Activated naive CD8-positive, alpha-beta T cell (primary cell): ENCODE results near the gene MYO5A.
A peak's percentile ranks its signal among the peaks of the same experiment; 100 is the strongest.
"Not testable (repeated sequence)": the region's sequence is repeated elsewhere in the genome, so short reads cannot be mapped to it uniquely, and the experiment has no call there.

Experiments
- H3K27ac Mint-ChIP-seq: one replicate; pipeline ENCODE4 v1.8.0; 2021; ENCODE audit warnings: mixed read lengths
- H3K27me3 Mint-ChIP-seq: one replicate; pipeline ENCODE4 v1.8.0; 2021; ENCODE audit warnings: mixed read lengths
- H3K36me3 Mint-ChIP-seq: one replicate; pipeline ENCODE4 v1.8.0; 2021; ENCODE audit warnings: mixed read lengths
- H3K4me1 Mint-ChIP-seq: one replicate; pipeline ENCODE4 v1.8.0; 2021; ENCODE audit warnings: low read depth, mixed read lengths
- H3K4me3 Mint-ChIP-seq: one replicate; pipeline ENCODE4 v1.8.0; 2021; ENCODE audit warnings: mild to moderate bottlenecking, mixed read lengths
- H3K9me3 Mint-ChIP-seq: one replicate; pipeline ENCODE4 v1.8.0; 2021; ENCODE audit warnings: low read depth, mixed read lengths

The MYO5A gene

DNA sequence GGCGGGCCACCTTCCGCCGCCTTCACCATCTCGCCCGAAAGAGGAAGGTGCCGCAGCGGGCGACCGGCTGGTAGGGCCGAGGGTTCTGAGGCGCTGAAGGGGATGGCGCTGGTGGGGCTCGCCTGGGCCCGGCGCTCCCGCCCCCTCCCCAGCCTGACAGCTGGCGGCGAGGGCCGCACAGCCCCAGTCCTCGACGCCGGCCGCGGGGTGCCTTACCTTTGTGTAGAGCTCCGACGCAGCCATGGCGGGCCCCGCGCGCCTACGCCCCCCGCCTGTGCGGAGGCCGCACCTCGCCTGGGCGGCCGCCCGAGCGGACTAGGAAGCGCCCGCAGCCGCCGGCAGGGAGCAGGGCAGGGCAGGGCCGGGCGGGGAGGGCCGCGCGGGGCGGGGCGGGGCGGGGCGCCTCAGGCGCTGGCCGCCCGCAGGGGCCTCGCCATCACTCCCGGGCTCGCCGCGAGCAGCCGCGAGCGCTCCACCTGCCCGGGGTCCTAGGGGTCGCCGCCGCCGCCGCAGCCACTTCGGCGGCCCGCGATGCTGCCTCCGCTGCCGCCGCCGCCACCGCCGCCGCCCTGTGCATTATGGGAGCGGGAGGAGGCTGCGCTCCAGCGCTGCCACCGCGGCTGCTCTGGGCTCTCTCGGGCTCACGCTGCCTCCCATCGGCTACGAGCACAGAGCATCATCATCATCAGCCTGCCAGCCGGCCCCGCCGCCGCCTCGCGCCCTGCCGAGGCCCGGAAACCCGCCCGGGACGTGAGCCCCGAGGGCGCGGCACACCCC, at the start of gene MYO5A:
Gene MYO5A (minus strand): TSS at position 317 of the 777 bp plus-strand sequence. CDS start 74 bp downstream, at position 243.
- Mint-ChIP-seq H3K9me3 (no peaks in the 10 kb centered on the region), H3K27me3 (no peaks in the 10 kb centered on the region), H3K36me3 (no peaks in the 10 kb centered on the region), H3K4me1 (peaks cover 29% of the 10 kb centered on the region), H3K27ac (peak within 1 kb of the TSS; percentile 87), H3K4me3 (peak within 1 kb of the TSS; percentile 96)

DNA sequence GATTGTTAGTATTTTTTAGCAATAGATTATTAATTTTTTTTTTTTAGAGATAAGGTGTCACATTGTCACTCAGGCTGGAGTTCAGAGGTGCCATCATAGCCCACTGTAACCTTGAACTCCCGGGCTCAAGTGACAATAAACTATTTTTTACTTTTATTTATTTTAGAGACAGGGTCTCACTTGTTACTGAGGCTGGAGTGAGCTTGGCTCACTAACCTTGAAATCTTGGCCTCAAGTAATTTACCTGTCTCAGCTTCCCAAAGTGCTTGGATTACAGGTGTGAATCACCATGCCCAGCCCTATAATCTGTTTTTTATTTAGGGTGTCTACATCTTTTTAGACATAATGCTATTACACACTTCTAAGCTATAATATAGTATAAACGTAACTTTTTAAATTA, 48.0 kb upstream of the MYO5A start:
- no peaks in the 10 kb centered on the region for H3K36me3 Mint-ChIP-seq
- H3K4me3 Mint-ChIP-seq = no peak overlapping the region
- peaks cover 4% of the 10 kb centered on the region for H3K9me3 Mint-ChIP-seq
- H3K27me3 Mint-ChIP-seq = no peaks in the 10 kb centered on the region
- H3K27ac Mint-ChIP-seq = no peak overlapping the region
- no peaks in the 10 kb centered on the region for H3K4me1 Mint-ChIP-seq

DNA sequence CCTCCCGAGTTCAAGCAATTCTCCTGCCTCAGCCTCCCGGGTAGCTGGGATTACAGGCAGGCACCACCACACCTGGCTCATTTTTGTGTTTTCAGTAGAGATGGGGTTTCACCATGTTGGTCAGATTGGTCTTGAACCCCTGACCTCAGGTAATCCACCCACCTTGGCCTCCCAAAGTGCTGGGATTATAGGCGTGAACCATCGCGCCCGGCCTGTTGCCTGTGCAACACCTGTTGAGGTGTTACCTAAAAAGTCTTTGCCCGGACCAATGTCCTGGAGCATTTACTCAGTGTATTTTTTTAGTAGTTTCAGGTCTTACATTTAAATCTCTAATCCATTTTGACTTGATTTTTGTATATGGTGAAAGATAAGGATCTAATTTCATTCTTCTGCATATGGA, 46.9 kb upstream of the MYO5A start:
- not testable (repeated sequence) for H3K4me1 Mint-ChIP-seq, H3K27ac Mint-ChIP-seq, H3K4me3 Mint-ChIP-seq, H3K36me3 Mint-ChIP-seq, H3K27me3 Mint-ChIP-seq, H3K9me3 Mint-ChIP-seq

DNA sequence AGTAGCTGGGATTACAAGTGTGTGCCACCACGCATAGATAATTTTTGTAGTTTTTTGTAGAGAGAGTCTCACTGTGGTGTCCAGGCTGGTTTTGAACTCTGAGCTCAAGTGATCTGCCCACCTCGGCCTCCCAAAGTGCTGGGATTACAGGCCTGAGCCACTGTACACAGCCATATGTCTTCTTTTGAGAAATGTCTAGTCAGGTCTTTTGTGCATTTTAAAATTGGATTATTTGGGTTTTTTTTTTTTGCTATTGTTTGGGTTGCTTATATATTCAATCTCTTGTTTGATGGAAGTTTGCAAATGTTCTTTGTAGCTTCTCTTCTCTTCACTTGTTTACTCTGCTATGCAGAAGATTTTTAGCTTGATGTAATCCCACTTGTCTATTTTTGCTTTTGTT, 46.4 kb upstream of the MYO5A start:
- H3K4me1 Mint-ChIP-seq = no peaks in the 10 kb centered on the region
- no peaks in the 10 kb centered on the region for H3K27me3 Mint-ChIP-seq
- H3K36me3 Mint-ChIP-seq = no peaks in the 10 kb centered on the region
- H3K27ac Mint-ChIP-seq = no peak overlapping the region
- no peak overlapping the region for H3K4me3 Mint-ChIP-seq
- peaks cover 4% of the 10 kb centered on the region for H3K9me3 Mint-ChIP-seq

DNA sequence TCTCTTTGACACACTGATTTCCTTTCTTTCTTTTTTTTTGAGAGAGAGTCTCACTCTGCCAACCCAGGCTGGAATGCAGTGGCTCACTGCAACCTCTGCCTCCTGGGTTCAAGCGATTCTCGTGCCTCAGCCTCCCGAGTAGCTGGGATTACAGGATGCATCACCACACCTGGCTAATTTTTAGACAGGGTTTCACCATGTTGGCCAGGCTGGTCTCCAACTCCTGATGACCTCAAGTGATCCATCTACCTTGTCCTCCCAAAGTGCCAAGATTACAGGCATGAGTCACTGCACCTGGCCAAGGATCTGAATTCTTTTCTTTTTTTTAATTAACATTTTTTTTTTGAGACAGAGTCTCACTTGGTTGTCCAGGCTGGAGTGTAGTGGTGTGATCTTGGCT, 45.9 kb upstream of the MYO5A start:
- not testable (repeated sequence) for H3K9me3 Mint-ChIP-seq, H3K27me3 Mint-ChIP-seq, H3K4me3 Mint-ChIP-seq, H3K4me1 Mint-ChIP-seq, H3K36me3 Mint-ChIP-seq, H3K27ac Mint-ChIP-seq

DNA sequence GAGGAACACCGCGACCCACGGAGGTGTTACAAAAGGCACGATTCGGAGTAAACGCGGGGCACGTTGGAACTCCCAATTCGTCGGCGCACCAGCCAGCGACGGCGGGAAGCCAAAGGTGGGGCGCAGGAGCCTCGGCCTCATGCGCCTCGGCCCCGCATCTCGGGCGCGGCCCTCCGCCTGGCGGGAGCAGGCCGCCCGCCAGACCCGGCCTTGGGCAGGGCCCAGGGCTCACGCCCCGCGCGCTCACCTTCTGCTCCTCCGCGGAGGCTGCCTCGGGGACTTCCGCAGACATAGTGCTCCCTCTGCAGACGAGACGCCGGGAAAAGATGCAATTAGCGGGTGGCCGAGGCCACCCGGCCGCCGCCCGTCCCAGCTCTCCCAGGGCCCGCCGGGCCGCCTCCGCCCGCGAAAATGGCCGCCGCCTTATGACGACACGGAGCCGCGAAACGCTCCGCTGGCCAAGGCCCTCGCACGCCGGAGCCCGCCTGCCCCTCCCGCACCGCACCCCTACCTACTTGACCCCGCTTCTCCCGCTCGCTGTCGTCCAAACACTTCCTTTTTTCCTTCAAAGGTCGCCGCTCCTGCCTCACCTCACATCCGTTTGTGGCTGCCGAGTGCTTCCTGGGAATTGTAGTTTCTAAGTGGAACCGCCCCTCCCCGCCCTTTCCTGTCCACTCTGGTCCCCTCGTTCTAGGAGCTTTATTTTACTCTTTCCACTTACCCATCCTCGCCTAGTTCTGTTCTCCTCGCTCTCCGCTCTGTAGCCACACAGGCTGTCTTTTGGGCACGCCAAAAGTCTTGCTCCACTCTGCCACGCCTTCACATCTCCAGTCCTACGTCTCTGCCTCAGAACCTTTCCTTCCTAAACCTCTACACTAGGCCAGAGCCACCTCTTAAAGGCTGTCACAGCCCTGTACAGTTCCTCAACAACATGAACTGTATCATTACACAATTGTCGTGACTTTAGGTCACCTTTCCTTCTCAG, 40.2 kb upstream of the MYO5A start, which contains the start of gene ARPP19:
Gene ARPP19 (minus strand): TSS at position 430 of the 985 bp plus-strand sequence. CDS start 138 bp downstream, at position 292.
- peaks cover 3% of the 10 kb centered on the region for H3K9me3 Mint-ChIP-seq
- no peaks in the 10 kb centered on the region for H3K27me3 Mint-ChIP-seq
- peak within 1 kb of the TSS; percentile 99 for H3K27ac Mint-ChIP-seq
- peaks cover 36% of the 10 kb centered on the region for H3K4me1 Mint-ChIP-seq
- no peaks in the 10 kb centered on the region for H3K36me3 Mint-ChIP-seq
- peak within 1 kb of the TSS; percentile 98 for H3K4me3 Mint-ChIP-seq

DNA sequence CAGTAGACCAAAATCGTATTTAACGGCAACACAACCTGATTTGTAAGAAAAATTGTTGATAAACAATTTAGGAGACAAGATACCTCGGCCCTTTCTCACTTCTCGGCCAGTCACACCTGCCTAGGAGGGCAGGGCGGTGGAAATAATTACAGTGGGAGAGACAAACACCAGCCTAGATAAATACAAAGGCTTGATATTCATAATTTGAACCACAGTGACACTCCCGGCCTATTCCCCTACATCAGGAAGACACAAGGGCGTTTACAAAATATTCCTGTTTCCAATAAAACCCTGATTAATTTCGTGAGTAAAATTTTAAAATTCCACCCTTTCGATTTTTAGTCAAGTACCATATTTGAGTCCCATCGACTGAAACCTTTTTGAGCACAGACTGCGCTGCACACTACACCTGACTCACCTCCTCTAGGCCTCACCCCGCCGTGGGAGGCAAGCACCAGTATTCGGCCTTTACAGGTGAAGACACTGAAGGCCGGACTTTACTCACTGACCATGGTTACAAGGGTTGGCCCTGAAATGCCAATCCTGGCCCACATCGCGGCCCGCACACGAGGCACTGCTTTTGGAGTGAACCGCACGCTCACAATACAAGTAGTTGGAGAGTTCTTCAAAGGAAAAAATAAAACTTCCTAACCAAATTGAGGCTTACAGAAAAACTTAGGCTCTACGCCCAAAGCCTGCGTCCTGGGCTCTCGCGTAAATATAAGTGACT, 39.4 kb upstream of the MYO5A start:
- Mint-ChIP-seq H3K4me1 (peaks cover 41% of the 10 kb centered on the region), H3K9me3 (no peaks in the 10 kb centered on the region), H3K27me3 (no peaks in the 10 kb centered on the region)

DNA sequence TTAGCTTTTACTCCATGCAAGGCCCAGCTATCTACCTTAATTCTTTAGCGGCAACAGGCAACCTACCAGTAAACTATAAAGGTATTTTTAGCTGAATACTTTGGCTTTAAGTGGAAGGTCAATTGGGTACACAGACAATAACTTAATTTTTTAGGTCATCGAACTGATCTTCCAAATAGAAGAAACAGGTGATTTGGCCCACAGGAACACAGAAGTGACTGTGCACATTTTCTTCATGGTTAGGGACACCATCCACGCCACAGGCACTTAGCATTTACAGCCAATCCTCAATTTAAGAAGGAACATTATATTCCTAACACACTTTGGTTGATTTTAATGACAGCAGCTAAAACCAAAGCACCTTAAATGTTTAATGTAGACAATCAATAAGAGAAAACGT, 38.2 kb upstream of the MYO5A start:
- H3K27me3 Mint-ChIP-seq = no peaks in the 10 kb centered on the region
- peak overlapping the region; percentile 99 for H3K27ac Mint-ChIP-seq
- no peaks in the 10 kb centered on the region for H3K36me3 Mint-ChIP-seq
- H3K4me3 Mint-ChIP-seq = peak overlapping the region; percentile 98
- no peaks in the 10 kb centered on the region for H3K9me3 Mint-ChIP-seq
- H3K4me1 Mint-ChIP-seq = peaks cover 50% of the 10 kb centered on the region

More for the DNA sequence above, 39.4 kb upstream of the MYO5A start:
- peak overlapping the region; percentile 98 for H3K4me3 Mint-ChIP-seq
- H3K27ac Mint-ChIP-seq = peak overlapping the region; percentile 99
- no peaks in the 10 kb centered on the region for H3K36me3 Mint-ChIP-seq

DNA sequence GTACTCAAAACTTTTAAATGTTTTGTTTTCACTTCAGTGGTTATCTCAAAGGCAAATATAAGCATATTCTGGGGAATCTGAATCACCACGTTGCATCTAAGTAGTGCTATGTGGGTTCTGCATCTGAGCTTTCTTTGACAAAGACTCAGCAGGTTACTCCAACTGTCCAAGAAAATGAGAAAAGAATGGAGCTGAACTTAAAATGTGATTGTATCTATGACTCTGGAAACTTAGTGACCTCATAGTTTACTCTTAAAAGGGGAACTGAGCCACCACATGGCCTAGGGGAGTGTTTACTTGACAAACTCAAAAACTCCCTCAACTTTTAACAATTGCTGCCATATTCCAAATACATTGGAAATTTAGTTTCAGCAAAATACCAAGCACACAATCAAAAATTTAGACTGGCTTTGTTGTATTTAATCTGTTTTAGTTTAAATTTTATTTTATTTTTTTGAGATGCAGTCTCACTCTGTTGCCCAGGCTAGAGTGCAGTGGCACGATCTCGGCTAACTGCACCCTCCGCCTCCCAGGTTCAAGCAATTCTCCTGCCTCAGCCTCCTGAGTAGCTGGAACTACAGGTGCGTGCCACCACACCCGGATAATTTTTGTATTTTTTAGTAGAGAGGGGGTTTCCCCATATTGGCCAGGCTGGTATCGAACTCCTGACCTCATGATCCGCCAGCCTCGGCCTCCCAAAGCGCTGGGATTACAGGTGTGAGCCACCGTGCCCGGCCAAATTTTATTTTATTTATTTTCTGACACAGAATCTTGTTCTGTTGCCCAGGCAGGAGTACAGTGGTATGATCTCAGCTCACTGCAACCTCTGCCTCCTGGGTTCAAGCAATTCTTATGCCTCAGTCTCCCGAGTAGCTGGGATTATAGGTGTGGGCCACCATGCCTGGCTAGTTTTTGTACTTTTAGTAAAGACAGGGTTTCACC, 37.0 kb upstream of the MYO5A start:
- H3K4me3 Mint-ChIP-seq = peak overlapping the region; percentile 17
- H3K4me1 Mint-ChIP-seq = peaks cover 57% of the 10 kb centered on the region
- H3K9me3 Mint-ChIP-seq, H3K27me3 Mint-ChIP-seq, H3K36me3 Mint-ChIP-seq: not testable (repeated sequence)
- peak overlapping the region; percentile 28 for H3K27ac Mint-ChIP-seq

DNA sequence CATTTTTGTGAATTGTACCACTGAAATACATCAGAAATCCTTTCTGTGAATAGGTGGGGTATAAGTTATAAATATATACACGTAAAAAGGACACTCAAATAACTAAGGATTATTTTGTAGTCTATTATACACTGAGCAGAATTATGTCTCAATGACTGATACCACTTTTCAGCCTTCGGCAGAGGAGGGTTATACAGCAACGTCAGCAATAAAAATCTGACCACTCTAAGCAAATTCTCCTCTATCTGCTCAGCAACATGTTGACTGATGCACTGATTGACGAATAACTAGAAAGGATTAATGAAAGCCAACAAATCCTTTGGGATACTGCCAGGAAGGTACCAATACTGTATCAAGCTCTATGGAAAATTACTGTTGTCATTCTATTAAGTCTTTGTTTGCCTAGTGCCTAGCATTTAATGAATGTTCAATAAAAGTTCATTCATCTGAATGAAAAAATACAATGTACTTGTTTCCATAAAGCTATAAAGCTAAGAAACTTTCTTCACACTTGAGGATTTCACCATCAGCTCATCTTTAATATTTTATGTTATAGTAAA, 34.9 kb upstream of the MYO5A start:
- Mint-ChIP-seq H3K4me1 (peaks cover 68% of the 10 kb centered on the region), H3K36me3 (peaks cover 2% of the 10 kb centered on the region), H3K27ac (no peak overlapping the region), H3K27me3 (no peaks in the 10 kb centered on the region), H3K9me3 (no peaks in the 10 kb centered on the region), H3K4me3 (no peak overlapping the region)

DNA sequence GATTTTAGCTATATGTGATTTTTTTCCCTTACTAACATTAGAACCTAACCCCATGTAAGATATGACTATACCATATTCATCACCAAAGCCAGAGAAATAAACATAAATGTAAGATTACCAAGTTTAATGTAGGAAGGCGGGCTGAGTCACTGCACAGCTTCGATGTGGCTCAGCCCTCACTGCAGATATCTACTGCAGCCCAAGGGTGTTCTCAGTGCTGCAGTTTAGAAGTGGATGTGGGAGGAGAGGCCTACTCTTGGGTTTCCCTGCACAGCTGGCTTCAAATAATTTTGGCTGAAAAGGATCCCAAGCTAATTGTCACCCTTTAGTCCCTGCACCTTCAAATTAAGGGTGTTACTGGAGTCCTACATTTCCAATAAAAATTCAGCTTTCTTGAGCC, 30.9 kb upstream of the MYO5A start:
- Mint-ChIP-seq H3K4me1 (peaks cover 56% of the 10 kb centered on the region), H3K4me3 (peak overlapping the region; percentile 9), H3K36me3 (peaks cover 2% of the 10 kb centered on the region), H3K27me3 (no peaks in the 10 kb centered on the region), H3K9me3 (no peaks in the 10 kb centered on the region), H3K27ac (peak overlapping the region; percentile 48)

DNA sequence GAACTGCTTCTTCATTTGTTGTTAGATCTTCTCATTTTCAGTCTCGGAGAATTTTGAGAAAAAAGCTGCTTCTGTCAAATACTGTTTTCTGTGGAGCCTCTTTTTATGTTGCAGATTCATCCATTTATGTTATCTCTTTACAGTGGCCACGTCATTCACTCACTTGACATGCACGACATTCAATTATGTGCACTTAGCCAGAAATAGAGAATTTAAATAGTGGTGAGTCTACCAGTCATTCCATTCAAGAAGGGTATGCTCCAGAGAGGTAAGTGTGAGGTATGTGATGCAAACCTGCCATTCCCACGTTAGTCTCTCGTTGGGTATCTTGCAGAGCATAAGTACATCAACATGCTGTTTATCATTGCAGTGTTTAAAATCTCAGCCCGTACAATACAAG, 30.3 kb upstream of the MYO5A start:
- Mint-ChIP-seq H3K9me3 (no peaks in the 10 kb centered on the region), H3K27me3 (no peaks in the 10 kb centered on the region), H3K27ac (peak overlapping the region; percentile 48), H3K4me1 (peaks cover 51% of the 10 kb centered on the region), H3K4me3 (peak overlapping the region; percentile 9), H3K36me3 (peaks cover 2% of the 10 kb centered on the region)

DNA sequence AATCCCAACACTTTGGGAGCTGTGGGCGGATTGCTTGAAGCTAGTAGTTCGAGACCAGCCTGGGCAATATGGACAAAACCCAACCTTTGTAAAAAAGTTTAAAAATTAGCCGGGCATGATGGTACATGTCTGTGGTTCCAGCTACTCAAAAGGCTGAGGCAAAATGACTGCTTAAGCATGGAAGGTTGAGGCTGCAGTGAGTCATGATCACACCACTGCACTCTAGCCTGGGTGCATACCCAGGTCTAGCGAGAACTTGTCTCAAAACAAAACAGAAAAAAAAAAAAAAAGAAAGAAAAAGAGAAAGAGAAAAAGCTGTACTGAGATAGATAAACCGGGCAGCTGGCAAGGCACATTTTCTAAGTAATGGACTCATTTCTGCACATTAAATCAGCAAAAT, 29.5 kb upstream of the MYO5A start:
- H3K4me1 Mint-ChIP-seq = peaks cover 45% of the 10 kb centered on the region
- peak overlapping the region; percentile 70 for H3K27ac Mint-ChIP-seq
- peaks cover 2% of the 10 kb centered on the region for H3K36me3 Mint-ChIP-seq
- H3K4me3 Mint-ChIP-seq = peak overlapping the region; percentile 30
- no peaks in the 10 kb centered on the region for H3K27me3 Mint-ChIP-seq
- no peaks in the 10 kb centered on the region for H3K9me3 Mint-ChIP-seq

DNA sequence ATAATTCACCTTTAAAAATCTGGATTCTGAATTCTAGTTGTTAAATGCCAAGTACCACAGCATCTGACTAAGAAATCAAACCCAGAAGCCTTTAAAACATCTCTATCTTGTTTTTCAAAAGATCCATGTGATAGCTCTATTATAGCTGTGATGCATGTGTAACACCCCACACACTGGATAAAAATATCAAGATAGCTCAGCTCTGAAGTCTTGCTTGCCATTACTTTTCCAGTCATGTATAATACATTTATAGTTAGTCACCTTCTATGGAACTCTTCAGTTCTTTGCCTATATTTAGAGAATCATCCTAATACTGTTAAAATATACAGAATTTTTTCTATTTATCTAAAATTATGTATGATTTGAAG, 28.6 kb upstream of the MYO5A start:
- Mint-ChIP-seq H3K27ac (no peak overlapping the region), H3K27me3 (no peaks in the 10 kb centered on the region), H3K9me3 (no peaks in the 10 kb centered on the region), H3K36me3 (peaks cover 2% of the 10 kb centered on the region), H3K4me3 (no peak overlapping the region), H3K4me1 (peaks cover 37% of the 10 kb centered on the region)
